Lower leg skin (tissue), 3 donors: ENCODE data around the gene APOM.

ENCODE experiments used
- POLR2A ChIP-seq, 2 donors: fragments of 450-650 bp; IDR thresholded peaks; one replicate each; pipeline ENCODE4 v1.6.1; 2016 to 2017; ENCODE audit warnings: antibody characterized with exemption in 2 of 2, mild to moderate bottlenecking in 1 of 2, moderate library complexity in 1 of 2
- TF ChIP-seq, protein P1 (sequence below), 3 donors: fragments of 450-650 bp; IDR thresholded peaks; one replicate each; pipeline ENCODE4 v1.5.1; 2016; ENCODE audit warnings: antibody characterized with exemption in 3 of 3, mild to moderate bottlenecking in 3 of 3, moderate library complexity in 2 of 3

DNA sequence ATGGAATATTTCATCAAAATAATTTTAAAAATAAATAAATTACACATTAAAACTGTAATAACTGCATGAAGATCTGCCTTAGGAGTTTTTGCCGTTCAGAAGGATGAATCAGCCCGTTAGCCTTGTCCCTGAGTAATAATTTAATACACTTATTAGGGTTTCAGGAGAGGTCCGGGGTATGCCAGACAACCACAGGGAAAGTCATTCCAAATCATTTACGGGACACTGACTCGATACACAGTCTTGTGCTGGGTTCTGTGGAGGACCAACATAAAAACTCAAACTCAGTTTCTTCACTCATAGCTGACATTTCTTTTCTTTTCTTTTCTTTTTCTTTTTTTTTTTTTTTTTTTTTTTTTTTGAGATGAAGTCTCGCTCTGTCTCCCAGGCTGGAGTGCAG is 50.2 kb downstream of the APOM start:
- TF ChIP-seq POLR2A (IDR thresholded peaks at IDR 0.05) = no peak
- TF ChIP-seq, protein P1, sequence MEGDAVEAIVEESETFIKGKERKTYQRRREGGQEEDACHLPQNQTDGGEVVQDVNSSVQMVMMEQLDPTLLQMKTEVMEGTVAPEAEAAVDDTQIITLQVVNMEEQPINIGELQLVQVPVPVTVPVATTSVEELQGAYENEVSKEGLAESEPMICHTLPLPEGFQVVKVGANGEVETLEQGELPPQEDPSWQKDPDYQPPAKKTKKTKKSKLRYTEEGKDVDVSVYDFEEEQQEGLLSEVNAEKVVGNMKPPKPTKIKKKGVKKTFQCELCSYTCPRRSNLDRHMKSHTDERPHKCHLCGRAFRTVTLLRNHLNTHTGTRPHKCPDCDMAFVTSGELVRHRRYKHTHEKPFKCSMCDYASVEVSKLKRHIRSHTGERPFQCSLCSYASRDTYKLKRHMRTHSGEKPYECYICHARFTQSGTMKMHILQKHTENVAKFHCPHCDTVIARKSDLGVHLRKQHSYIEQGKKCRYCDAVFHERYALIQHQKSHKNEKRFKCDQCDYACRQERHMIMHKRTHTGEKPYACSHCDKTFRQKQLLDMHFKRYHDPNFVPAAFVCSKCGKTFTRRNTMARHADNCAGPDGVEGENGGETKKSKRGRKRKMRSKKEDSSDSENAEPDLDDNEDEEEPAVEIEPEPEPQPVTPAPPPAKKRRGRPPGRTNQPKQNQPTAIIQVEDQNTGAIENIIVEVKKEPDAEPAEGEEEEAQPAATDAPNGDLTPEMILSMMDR (IDR thresholded peaks at IDR 0.05) = no peak
